Activated naive CD4-positive, alpha-beta T cell treated with anti-CD3 and anti-CD28 coated beads for 36 hours (primary cell): ENCODE data around the gene LMNTD2. TPM values are rescaled to one million over a fixed set of nuclear protein-coding genes. Genes with fewer than 3 reads are reported as not detected.
"Not testable (repeated sequence)": the region's sequence is repeated elsewhere in the genome, so short reads cannot be mapped to it uniquely, and the experiment has no call there.

ENCODE experiments used
- CTCF ChIA-PET: fragments of 350-600 bp; sonication (Branson Sonifier 250); formaldehyde crosslinking; loops from one replicate; lab custom pipeline; 2021; ENCODE audit warnings: antibody characterized with exemption; lab: Charles Lee
- DNase-seq: peaks from one replicate; pipeline ENCODE4 v3.0.0-alpha.2; 2020
- H3K27ac Mint-ChIP-seq: one replicate; pipeline ENCODE4 v1.8.0; 2021; ENCODE audit warnings: mild to moderate bottlenecking, mixed read lengths
- H3K27me3 Mint-ChIP-seq: one replicate; pipeline ENCODE4 v1.8.0; 2021; ENCODE audit warnings: low read depth, mixed read lengths
- H3K36me3 Mint-ChIP-seq: one replicate; pipeline ENCODE4 v1.8.0; 2021; ENCODE audit warnings: low read depth, mixed read lengths
- H3K4me1 Mint-ChIP-seq: one replicate; pipeline ENCODE4 v1.8.0; 2021; ENCODE audit warnings: low read depth, mixed read lengths
- H3K4me3 Mint-ChIP-seq: one replicate; pipeline ENCODE4 v1.8.0; 2021; ENCODE audit warnings: mild to moderate bottlenecking, moderate library complexity, mixed read lengths
- H3K9me3 Mint-ChIP-seq: one replicate; pipeline ENCODE4 v1.8.0; 2021; ENCODE audit warnings: mixed read lengths
- intact Hi-C: fragments of 100-400 bp; cut with micrococcal nuclease; formaldehyde crosslinking; loops from one replicate; pipeline ENCODE4 v1.15.1; 2023
- total RNA-seq, 2 experiments: library from RNA; stranded (reverse); gene quantifications; one replicate each; pipeline ENCODE4 v1.2.3, GENCODE V29; 2021

Gene LMNTD2
- total RNA-seq, 2 experiments from 2014 or later: 4.5 to 5.2 TPM

DNA sequence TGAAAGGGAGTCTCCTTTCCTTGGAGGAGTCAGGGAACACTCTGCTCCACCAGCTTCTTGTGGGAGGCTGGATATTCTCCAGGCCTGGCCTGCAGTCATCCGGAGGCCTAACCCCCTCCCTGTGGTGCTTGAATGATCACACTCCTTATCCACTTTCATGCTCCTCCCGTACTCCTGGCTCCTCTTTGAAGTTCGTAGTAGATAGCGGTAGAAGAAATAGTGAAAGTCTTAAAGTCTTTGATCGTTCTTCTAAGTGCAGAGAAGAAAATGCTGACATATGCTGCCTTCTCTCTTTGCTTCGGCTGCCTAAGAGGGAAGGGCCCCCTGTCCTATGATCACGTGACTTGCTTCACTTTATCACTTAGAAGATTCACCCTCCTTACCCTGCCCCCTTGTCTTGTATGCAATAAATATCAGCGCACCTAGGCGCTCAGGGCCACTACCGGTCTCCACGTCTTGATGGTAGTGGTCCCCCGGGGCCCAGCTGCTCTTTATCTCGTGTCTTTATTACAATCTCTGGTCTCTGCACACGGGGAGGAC is 13.6 kb upstream of the LMNTD2 start:
- H3K27me3 Mint-ChIP-seq, H3K36me3 Mint-ChIP-seq, intact Hi-C loops, H3K9me3 Mint-ChIP-seq, CTCF ChIA-PET, H3K27ac Mint-ChIP-seq: not testable (repeated sequence)
- Mint-ChIP-seq H3K4me1 (peaks cover 35% of the 10 kb centered on the region), H3K4me3 (peak overlapping the region; percentile 77)
- DNase-seq: peak; percentile 35

DNA sequence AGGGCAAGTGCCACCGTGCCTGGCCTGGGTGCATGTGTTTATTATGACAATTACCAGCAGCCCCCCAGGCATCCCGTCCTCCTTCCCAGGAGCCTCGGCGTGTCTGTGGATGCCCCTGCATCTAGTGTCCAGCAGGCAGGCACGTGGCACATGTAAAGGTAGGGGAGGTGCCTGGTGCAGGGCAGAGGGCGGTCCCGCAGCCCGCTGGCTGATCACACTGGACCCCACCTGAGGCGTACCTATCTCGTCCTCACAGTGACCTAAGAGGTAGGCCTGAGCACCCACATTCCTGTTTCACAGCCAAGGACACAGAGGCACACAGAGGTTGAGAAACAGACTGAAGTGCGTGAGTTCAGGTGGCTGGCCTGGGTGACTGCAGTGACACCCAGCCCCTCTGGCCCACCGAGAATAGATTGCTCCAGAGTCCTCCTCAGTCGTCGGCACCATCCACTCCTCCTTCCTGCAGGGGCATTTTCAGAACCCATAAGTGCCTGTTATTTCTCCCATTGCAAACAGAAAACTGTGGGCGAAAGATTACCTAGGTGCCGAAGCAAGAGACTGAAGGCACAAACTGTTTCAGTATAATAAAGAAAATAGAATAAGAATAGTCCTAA is 12.7 kb upstream of the LMNTD2 start:
- H3K27ac Mint-ChIP-seq: no peak overlapping the region
- no peak overlapping the region for H3K4me3 Mint-ChIP-seq
- DNase-seq: no peak
- peaks cover 2% of the 10 kb centered on the region for H3K36me3 Mint-ChIP-seq
- intact Hi-C loops: no loop called here
- CTCF ChIA-PET: no interaction called here
- peaks cover 26% of the 10 kb centered on the region for H3K4me1 Mint-ChIP-seq
- peaks cover 6% of the 10 kb centered on the region for H3K27me3 Mint-ChIP-seq
- no peaks in the 10 kb centered on the region for H3K9me3 Mint-ChIP-seq

DNA sequence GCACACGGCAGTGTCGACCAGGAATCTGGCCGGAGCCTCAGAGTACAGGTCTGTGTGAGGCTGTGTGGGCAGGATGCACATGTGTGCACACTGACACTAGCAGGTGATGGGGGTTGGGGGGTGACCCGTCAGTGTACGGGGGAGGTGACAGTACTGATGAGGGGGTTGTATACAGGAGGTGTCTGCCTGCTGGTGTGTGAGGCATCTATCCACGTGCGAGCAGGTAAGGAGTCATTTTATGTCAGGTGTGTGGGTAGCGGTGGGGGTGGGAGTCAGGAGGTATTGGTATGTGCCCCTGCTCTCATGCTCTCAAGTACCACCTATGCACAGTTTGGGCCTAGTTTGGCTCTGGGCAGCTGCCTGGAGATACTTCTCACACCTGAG is 11.3 kb upstream of the LMNTD2 start:
- CTCF ChIA-PET: no interaction called here
- H3K27ac Mint-ChIP-seq: no peak overlapping the region
- peaks cover 16% of the 10 kb centered on the region for H3K4me1 Mint-ChIP-seq
- intact Hi-C loops: no loop called here
- DNase-seq: no peak
- no peak overlapping the region for H3K4me3 Mint-ChIP-seq
- H3K36me3 Mint-ChIP-seq: no peaks in the 10 kb centered on the region
- no peaks in the 10 kb centered on the region for H3K9me3 Mint-ChIP-seq
- peaks cover 6% of the 10 kb centered on the region for H3K27me3 Mint-ChIP-seq

DNA sequence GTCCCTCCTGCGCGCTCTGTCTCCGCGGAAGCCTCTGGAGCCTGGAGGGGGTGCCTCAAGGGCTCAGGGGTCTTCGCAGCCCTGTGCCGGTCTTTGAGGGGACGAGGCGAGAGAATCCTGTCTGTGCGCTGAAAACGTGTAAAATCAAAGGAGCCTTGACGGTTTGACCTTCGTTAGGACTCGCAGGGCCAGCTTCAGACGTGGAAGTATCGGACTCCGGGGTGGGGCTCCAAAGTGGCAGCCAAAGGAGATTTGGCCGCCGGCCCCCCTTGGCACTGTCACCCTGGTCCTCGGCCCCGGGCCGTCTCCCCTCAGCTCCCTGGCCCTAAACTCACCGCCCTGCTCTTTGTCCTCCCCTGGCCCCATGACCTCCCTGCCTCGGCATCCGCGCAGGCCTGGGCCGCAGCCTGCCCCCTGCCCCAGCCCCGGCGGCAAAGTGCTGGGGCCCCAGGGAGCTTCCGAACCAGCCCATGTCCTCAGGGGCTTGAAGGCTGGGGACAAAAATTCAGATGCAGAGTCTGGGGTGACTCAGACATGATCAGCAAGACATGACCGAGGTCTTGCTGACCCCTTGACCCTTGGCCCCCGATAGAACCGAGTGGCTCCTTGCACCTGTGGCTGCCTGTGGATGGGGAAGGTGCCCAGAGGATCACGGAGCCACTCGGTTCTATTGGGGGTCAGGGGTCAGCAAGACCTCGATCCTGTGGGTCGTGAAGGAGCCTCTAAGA is 8.8 kb upstream of the LMNTD2 start:
- Mint-ChIP-seq H3K36me3 (no peaks in the 10 kb centered on the region), H3K27me3 (no peaks in the 10 kb centered on the region), H3K27ac (no peak overlapping the region), H3K9me3 (no peaks in the 10 kb centered on the region), H3K4me1 (peaks cover 7% of the 10 kb centered on the region), H3K4me3 (peak overlapping the region; percentile 71)
- intact Hi-C loops: loop anchor here (2.0 kb wide), 1 partner anchor 19 kb away; no protein-coding TSS in a partner anchor
- DNase-seq: no peak
- CTCF ChIA-PET: no interaction called here

DNA sequence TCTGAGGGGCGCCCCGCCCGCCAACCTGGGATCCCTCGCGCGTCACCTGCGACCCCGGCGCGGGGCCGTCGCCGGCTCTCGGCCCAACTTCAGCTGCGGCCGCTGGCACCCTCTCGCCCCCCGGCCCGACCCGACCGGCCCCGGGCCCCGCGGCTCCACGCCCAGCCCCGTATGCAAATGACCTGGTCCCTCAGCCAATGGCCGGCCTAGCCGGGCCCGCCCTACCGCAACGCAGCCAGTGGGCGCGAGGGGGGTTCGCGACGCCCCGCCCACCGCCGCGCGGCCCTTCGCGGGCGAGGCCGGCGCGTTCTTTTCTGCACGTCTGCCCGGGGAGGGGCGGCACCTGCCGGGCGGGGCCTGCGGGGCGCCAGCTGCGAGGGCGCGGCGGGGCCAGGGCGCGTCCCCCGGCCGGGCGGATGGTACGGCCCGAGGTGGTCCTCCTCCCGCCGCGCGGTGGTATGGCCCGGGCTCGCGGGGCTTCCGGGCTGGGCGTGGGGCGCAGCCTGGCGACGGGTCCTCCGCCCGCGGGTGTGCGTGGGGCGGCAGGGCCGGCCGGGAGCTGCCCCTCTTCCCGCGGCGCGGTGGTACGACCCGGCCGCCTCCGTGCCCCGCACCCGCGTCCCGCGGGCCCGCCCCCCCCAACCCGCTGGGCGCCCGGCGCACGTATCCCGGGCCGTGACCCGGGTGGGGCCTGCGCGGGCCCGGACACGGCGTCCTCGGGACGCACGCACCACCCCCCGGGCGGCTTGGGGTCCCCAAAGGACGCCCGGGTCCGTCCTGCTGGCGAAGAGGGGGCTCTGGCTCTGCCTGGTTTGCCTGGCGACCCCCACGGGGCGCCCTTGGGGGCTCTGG is 8.0 kb upstream of the LMNTD2 start:
- Mint-ChIP-seq H3K27me3 (no peaks in the 10 kb centered on the region), H3K36me3 (peaks cover 2% of the 10 kb centered on the region), H3K4me1 (peaks cover 2% of the 10 kb centered on the region), H3K27ac (no peak overlapping the region), H3K4me3 (peak overlapping the region; percentile 71), H3K9me3 (no peaks in the 10 kb centered on the region)
- CTCF ChIA-PET: no interaction called here
- intact Hi-C loops: loop anchor here (1.0 to 2.0 kb wide), 3 partner anchors 8 to 20 kb away; partner anchors contain the start of genes LMNTD2, PHRF1 and RASSF7
- DNase-seq: peak; percentile 89

DNA sequence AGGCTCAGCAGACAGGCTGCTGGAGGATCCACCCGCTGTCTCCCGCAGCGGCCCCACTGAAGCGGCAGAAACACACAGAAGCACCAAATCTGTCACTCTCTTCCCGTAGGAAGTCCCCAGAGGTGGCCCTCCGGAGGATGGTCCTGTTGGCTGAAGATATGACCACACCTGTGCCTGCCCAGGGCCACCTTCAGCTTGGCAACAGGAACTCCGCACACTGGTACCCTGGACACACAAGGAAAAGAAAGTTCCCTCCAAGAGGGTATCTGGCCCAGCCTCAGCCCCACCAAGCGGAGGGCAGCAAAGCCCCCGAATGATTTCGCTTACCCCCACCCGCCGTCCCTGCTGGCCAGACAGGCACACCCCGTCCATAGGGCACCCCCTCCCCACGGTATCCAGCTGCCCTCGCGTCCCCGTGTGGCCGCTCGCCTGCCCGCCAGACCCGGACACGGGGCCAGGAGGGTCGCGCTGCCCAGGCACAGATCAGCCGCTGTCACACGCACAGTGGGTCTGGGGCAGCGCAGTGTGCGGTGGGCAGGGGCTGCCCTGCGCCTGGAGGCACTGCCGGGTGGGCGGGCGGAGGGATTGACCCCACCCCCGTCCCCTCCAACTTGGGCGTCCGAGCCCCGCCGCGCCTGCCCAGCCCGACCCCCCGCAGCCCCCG is 7.2 kb upstream of the LMNTD2 start:
- no peak for DNase-seq
- H3K4me3 Mint-ChIP-seq: peak overlapping the region; percentile 74
- no peaks in the 10 kb centered on the region for H3K9me3 Mint-ChIP-seq
- intact Hi-C loops: loop anchor here (1.0 to 2.0 kb wide), 3 partner anchors 7 to 21 kb away; partner anchors contain the start of genes LMNTD2, PHRF1 and RASSF7
- peaks cover 2% of the 10 kb centered on the region for H3K4me1 Mint-ChIP-seq
- H3K27me3 Mint-ChIP-seq: no peaks in the 10 kb centered on the region
- peaks cover 3% of the 10 kb centered on the region for H3K36me3 Mint-ChIP-seq
- CTCF ChIA-PET: no interaction called here
- no peak overlapping the region for H3K27ac Mint-ChIP-seq

DNA sequence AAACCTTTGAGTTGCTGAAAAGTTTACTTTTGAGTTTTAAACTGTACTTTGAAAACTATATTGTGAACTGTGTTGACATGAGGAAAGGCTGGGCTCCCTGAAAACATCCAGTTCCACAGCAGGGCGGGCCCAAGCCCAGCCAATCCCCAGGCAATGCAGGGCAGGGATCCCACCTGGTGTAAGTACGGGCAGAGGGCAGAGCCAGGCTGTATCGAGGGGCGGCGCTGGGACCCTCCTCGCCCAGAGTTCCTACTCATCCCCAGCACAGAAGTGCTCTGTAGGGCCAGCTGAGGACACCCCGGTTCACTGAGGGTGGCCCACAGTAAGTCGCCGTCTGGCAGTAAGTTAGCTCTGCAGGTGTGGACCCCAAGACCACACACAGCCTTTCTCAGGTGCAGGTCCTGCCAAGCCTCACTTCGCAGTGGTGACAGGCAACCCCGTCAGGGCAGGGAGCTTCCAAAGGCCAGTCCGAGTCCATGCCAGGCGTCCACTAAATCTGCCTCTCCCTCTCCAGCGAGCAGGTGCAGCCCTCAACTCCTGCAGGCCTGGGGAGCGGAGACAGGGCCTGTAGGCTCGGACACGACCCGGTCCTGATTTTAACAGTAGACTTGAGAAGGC is 6.6 kb upstream of the LMNTD2 start:
- no peak for DNase-seq
- H3K9me3 Mint-ChIP-seq: no peaks in the 10 kb centered on the region
- intact Hi-C loops: no loop called here

DNA sequence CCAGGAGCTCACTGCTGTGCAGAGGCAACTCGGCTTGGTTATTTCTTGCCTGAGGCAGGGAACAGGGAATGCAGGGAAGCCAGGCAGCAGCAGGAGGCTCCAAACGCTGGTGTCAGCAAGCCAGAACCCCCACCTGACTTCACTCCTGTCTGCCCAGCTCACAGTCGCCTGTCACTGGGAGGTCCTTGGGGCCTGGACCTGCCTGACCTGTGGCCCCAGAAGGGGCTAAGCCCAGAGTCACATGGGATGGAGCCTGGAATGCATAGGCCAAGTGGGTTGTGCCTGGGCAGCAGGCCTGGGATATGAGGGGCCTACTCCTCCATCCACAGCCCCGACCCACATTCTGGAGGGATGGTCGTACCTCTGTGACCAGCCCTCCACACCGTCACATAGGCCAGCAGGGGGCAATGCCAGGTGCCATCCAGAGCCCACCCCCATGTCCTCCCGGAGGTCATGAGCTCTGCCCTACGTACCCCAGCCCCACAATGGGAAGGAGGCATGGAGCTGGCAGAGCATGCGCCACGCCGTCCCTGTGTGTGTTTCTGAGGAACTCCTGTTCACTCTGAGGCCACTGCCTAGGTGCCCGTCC is 5.5 kb upstream of the LMNTD2 start:
- H3K36me3 Mint-ChIP-seq: peaks cover 3% of the 10 kb centered on the region
- no peaks in the 10 kb centered on the region for H3K9me3 Mint-ChIP-seq
- peaks cover 8% of the 10 kb centered on the region for H3K4me1 Mint-ChIP-seq
- DNase-seq: no peak
- no peak overlapping the region for H3K4me3 Mint-ChIP-seq
- no peak overlapping the region for H3K27ac Mint-ChIP-seq
- H3K27me3 Mint-ChIP-seq: no peaks in the 10 kb centered on the region
- intact Hi-C loops: no loop called here
- CTCF ChIA-PET: interaction anchor here (0.7 to 3.8 kb wide), 3 partner anchors 11 to 116 kb away, joined by 3 to 18 read pairs (median 4); no protein-coding TSS in a partner anchor

More for the DNA sequence above, 6.6 kb upstream of the LMNTD2 start:
- H3K36me3 Mint-ChIP-seq: peaks cover 3% of the 10 kb centered on the region
- no peak overlapping the region for H3K27ac Mint-ChIP-seq
- H3K4me1 Mint-ChIP-seq: peaks cover 2% of the 10 kb centered on the region
- CTCF ChIA-PET: no interaction called here
- H3K27me3 Mint-ChIP-seq: no peaks in the 10 kb centered on the region
- peak overlapping the region; percentile 74 for H3K4me3 Mint-ChIP-seq

DNA sequence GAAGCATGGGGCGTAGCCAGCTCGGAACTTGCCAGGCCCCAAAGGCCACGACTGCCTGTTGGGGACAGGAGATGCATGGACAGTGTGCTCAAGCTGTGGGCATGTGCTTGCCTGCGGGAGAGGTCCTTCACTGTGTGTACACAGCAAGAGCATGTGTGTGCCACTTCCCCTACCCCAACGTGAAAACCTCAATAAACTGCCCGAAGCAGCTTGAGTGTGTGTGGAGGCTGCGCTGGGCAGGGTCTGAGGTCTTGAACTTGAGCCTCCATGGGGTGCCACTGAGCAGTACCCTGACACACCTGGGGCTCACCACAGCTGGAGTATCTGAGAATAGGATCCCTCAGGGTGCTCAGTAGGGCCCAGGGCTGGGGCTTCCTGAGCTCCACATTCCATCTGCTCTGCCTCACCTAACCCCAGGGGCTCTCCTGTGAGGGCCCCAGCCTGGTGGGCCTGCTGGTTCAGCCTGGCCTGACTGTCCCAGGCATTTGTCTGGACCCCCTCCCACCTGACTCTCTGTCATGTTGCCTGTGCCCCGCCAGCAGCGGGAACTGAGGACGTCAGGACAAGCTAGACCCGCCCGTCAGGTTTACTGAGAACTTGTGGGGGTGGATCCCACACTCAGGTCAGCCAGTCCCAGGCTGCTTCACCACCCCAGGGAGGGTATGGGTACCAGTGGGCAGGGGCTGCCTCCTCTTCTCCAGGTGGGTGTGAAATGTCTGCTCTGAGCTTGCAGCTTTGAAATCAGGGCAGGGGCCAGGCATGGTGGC is 3.5 kb upstream of the LMNTD2 start:
- H3K27ac Mint-ChIP-seq: no peak overlapping the region
- intact Hi-C loops: loop anchor here (5.0 kb wide), 1 partner anchor 233 kb away; the partner anchor contains the start of gene SLC25A22
- peaks cover 3% of the 10 kb centered on the region for H3K36me3 Mint-ChIP-seq
- H3K4me3 Mint-ChIP-seq: no peak overlapping the region
- no peaks in the 10 kb centered on the region for H3K9me3 Mint-ChIP-seq
- peaks cover 12% of the 10 kb centered on the region for H3K4me1 Mint-ChIP-seq
- H3K27me3 Mint-ChIP-seq: no peaks in the 10 kb centered on the region
- CTCF ChIA-PET: interaction anchor here (0.7 to 3.8 kb wide), 2 partner anchors 9 to 13 kb away, joined by 3 to 18 read pairs; no protein-coding TSS in a partner anchor
- DNase-seq: no peak

DNA sequence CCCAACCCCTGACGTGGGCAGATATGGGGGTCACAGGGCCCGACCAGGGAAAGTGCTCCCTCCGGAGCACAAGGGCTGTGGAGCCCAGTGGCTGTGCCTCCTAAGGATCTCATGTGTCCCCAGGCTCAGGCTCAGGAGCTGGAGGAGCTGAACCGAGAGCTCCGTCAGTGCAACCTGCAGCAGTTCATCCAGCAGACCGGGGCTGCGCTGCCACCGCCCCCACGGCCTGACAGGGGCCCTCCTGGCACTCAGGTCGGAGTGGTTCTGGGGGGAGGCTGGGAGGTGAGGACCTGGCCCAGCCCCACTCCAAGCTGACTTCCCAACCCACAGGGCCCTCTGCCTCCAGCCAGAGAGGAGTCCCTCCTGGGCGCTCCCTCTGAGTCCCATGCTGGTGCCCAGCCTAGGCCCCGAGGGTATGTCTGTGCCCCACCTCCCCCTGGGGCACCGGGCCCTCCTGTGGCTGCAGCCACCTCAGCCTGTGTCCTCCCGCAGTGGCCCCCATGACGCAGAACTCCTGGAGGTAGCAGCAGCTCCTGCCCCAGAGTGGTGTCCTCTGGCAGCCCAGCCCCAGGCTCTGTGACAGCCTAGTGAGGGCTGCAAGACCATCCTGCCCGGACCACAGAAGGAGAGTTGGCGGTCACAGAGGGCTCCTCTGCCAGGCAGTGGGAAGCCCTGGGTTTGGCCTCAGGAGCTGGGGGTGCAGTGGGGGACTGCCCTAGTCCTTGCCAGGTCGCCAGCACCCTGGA is 2.7 kb upstream of the LMNTD2 start:
- Mint-ChIP-seq H3K4me3 (no peak overlapping the region), H3K9me3 (no peaks in the 10 kb centered on the region), H3K27ac (no peak overlapping the region), H3K4me1 (peaks cover 12% of the 10 kb centered on the region), H3K27me3 (no peaks in the 10 kb centered on the region), H3K36me3 (peaks cover 3% of the 10 kb centered on the region)
- no peak for DNase-seq
- intact Hi-C loops: loop anchor here (5.0 kb wide), 1 partner anchor 234 kb away; the partner anchor contains the start of gene SLC25A22
- CTCF ChIA-PET: interaction anchor here (0.7 to 3.8 kb wide), 2 partner anchors 8 to 13 kb away, joined by 3 to 18 read pairs; no protein-coding TSS in a partner anchor
